HG03139 (cell line): ENCODE measurements around the gene ANKAR.
A peak's percentile ranks its signal among the peaks of the same experiment; 100 is the strongest.
"Not testable (repeated sequence)": the region's sequence is repeated elsewhere in the genome, so short reads cannot be mapped to it uniquely, and the experiment has no call there.

Experiments
- ATAC-seq: cut with Tn5 transposase; IDR thresholded peaks from one replicate; pipeline ENCODE4 v1.9.1; 2021; ENCODE audit not compliant: unreplicated experiment

The ANKAR gene

DNA sequence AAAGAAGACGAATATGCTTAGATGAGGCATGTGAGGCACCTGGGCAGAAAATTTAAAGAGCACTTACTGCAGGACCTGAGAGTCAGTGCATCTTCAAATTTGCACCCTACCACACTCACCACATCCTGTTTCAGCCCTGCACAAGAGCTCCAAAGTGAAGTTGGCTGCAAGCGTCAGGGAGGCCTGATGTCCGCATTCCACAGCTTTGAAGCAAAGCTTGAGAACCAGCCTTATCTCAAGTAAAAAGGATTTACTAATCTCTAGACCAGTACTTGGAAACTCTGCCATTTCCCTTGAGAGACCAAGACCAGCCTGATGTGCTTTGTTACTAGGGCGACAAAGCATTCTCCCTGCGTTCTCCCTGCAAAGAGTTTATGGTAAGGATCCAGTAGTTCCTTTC lies 16.6 kb upstream of the ANKAR start:
- peak; percentile 38 for ATAC-seq

DNA sequence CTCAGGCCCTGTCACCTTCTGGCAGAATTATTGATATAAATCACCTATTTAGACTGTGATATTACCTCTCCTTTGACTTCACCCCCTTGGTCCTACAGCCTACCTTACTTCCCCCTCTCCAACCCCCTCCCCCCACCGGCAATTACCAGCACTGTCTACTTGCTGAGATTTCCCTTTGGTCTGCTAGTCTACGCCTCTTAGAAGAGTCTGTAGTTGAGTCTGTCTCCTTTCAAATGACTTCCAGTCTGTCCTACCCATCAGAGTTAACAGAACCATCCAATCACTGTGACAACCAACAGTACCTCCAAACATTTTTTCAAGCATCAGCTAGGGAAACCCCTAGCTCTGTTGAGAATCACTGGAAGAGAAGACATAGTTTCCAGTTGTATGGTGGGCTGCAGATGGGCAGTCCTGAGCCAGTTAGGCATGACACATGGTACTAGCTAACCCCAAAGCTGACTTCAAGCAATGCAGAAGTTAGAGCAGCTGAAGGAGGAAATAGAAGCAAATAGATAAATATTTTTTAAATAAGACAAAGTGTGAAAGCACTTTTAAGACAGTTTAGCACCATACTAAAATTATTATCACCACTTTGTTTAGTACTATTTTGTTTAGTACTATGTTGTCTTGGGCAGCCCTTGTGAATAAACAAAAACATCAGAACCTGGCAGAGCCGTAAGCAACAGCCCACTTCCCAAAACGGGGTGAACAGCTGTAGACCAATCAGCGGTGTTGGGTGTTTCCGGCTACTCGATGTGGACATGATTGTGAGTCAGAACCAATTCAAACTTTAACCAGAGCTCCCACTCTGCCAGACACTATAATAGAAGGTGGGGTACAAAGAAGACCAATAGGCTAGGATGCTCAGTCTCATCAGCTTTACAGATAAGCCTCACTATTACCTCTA lies 15.9 kb upstream of the ANKAR start:
- ATAC-seq, result no peak

DNA sequence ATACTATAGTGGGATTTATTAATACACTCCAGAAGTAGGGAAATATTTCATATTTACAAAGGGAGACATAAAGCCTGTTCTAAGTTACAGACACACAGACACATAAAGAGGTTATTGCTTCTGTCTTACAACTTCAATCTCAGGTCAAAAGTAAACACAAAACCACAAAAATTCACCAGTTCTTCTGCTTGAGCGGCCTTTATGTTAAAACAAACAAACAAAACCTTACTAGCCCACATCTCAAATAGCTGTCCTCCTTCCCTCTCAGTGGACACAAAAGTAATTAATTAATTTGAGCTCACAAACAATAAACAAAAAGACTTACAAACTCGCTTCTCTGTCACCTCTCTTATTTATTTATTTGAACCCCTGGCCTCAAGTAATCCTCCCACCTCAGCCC lies 14.7 kb upstream of the ANKAR start:
- no peak for ATAC-seq

DNA sequence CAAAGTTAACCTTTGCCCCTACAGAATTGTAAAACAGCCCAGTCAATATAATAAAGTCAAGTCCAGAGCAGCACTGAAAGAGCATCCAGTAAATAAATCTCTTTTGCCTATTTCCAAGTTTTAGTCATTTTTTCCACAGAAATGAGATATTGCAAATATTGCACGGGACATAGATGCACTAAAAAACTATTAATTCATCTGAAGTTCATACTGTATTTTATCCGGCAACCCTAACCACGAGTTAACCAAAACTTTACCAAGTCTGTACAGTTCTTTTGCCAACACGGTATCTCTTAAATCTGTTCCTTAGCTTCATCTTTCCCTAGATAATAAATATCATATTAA lies 13.7 kb upstream of the ANKAR start:
- no peak for ATAC-seq

DNA sequence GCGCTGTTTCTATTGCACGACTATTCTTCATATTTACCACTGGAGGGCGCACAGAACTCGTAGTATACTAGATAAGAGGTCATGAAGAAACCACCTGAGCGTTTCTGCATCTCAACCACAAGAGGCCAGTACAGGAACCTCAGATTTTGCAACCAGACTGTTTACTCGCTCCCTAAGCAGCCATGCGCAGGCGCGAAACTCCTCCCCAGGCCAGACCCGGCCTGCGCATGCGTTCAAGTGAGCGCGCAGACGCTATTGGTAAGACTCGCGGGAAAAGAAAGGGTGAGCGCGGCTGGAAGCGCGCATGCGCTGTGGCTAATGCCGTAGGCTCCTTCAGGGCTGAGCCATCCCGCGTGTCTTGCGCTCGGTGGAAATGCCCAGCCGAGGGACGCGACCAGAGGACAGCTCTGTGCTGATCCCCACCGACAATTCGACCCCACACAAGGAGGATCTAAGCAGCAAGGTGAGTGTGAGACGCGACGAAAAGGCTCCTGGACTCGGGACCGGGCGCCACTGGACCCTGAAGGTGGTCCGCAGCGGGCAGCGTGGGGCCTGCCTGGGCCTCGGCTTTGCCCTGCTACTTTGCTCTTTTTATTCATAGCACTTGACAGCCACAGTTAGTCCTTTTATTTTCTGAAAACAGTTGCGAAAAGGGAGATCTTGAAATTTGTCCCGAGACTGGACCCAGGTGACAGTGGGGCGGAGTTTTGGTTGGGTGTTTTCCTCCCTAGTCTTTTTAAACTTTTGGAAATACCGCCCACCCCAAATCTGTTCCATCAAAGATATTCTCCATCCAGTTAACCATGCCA lies 13.1 kb upstream of the ANKAR start, which contains the start of gene ASNSD1:
TSS of gene ASNSD1 (plus strand) at position 312 of the 809 bp plus-strand sequence. CDS start 4,674 bp downstream, outside the sequence.
- ATAC-seq, result peak; percentile 93

DNA sequence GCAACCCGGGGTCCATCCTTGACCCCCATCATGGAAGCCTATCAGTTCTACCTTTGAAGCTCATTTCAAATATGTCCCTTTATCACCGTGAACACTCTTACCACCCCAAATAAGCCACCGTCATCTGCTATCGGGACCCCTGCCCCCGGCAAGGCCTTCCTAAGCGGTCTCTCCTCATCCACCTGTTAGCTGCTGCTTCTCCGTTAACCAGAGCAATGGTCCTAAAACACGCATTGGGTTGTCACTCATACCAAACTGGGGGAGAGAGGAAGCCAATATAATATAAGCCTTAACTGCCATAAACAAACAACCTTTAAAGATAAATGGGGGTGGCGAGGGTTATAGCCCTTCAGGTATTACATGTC lies 12.5 kb upstream of the ANKAR start:
- ATAC-seq, result no peak

DNA sequence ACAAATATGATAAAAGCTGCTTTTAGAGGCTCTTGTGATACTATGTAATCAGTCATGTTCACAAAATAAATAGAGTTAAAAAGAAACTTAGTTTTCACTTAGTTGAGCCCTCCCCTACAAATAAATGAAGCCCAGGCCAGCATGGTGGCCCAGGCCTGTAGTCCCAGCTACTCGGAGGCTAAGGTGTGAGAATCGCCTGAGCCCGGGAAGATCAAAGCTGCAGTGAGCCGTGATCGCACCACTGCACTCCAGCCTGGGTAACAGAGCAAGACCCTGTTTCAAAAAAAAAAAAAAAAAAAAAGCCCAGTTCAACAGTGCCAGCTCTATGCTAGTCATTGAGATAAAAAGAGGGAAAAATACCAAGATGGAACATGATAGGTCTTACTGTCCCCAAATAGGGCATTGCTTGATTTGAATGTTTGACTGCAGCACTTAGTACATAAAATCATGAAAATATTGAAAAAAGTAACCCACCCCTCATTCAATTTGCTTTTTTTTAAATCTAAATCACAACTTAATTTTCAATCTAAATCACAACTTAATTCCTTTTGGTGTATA lies 11.7 kb upstream of the ANKAR start:
- ATAC-seq, result no peak

DNA sequence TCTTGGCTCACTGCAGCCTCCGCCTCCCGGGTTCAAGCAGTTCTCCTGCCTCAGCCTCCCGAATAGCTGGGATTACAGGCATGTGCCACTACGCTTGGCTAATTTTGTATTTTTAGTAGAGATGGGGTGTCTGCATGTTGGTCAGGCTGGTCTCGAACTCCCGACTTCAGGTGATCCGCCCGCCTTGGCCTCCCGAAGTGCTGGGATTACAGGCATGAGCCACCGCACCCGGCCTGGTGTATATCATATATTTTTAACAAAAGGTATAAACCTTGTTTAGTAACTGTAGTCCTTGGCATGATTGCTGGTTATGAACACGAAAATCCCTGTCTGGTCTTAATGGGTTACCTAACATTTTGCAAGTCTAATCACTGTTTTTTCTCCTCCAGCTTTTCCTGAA lies 11.2 kb upstream of the ANKAR start:
- ATAC-seq, result not testable (repeated sequence)

DNA sequence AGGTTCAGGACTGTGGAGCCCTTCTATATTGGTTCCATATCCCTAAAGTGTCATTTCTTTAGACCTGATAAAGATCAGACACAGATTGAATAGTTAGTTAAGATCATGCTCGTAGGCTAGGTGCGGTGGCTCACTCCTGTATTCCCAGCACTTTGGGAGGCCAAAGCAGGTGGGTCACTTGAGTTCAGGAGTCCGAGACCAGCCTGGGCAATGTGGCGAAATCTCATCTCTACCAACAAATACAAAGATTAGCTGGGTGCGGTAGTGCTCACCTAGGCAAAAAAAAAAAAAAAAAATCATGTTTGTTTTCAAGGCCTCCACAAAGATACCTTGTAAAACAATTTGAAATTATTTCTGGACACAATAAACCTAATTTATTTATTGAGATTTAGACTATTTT lies 4.6 kb upstream of the ANKAR start:
- ATAC-seq, result no peak

DNA sequence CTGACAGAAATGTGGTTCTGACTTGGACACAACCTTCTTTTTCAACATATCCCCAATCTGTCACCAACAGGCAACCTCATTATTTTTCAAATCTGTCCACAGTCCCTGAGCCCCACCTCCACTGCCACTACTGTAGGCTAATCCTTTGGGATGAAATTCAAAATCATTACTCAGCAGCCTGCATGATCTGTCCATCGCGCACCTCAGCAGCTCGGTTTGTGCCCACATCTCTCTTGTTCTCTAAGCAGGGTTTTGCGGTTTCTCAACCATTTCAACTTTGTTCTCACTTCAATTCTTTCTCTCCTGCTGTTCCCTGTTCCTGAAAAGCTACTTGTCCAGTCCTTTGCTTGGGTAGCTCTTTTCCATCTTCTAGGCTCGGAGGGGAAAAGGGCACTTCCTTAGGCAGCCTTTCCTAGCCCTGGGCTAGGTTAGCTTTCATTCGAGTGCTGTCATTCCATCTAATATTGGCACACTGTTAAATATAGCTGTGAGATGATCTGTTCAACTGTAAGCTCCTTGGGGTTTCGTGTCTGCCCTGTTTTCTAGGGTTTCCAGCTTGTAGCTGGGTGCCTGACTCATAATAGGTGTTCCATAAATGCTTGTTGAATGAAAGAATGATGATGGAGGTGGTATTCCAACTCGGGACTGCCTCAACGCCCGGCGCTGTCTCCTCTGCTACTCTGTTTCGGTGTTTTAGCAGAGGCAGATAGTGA lies 653 bp upstream of the ANKAR start:
- peak; percentile 16 for ATAC-seq

DNA sequence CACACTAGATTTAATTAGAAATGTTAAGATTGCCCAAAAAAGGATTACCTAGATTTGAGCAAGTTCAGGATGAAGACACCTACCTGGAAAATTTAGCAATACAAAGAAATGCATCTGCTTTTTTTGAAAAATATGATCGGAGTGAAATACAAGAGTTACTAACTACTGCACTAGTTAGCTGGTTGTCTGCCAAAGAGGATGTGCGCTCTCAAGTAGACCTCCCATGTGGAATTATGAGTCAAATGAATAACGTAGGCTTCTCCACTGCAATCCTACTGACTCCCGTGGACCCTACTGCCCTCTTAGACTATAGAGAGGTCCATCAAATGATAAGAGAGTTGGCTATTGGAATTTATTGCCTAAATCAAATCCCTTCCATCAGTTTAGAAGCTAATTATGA lies 2.0 kb downstream of the ANKAR start:
- ATAC-seq, result no peak

DNA sequence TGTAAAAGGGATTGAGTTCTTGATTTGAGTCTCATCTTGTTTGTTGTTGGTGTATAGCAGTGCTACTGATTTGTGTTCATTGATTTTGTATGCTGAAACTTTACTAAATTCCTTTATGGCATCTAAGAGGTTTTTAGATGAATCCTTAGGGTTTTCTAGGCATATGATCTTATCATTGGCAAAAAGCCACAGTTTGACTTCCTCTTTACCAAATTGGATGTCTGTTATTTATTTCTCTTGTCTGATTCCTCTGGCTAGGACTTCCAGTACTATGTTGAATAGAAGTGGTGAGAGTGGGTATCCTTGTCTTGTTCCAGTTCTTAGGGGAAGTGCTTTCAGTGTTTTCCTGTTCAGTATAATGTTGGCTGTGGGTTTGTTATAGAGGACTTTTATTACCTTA lies 4.8 kb downstream of the ANKAR start:
- ATAC-seq, result no peak

DNA sequence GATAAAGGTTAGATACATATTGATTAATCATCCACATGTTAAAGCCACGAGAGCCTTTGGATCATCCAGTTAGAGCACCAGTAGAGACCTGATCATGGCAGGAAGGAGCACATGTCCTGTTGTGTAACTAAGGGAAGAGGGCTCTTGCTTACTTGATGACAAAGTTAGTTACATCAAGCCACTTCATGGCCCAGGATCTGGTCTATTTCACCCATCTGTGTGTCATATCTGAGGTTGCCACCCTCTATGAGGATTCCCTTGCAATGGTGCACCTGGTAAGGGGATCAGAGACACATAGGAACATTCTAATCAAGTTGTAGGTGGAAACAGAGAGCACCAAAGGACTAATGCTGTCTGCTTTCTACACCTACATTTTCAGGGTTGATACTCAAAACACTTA lies 6.7 kb downstream of the ANKAR start:
- no peak for ATAC-seq

DNA sequence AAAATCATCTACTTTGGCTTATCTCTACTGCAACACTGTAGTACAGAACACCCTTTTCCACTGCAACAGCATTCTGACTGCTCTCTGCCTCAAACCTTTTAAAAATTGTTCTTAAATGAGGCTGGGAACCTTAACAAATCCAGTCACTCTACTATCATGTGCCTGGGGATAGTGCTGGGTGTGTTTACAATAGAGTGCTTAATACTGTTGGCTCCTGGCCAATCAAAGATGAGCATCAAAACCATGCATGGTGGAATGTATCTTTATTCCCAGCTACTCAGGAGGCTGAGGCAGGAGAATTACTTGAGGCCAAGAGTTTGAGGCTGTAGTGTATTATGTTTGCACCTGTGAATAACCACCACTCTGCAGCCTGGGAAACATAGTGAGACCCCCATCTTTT lies 7.4 kb downstream of the ANKAR start:
- ATAC-seq, result no peak

DNA sequence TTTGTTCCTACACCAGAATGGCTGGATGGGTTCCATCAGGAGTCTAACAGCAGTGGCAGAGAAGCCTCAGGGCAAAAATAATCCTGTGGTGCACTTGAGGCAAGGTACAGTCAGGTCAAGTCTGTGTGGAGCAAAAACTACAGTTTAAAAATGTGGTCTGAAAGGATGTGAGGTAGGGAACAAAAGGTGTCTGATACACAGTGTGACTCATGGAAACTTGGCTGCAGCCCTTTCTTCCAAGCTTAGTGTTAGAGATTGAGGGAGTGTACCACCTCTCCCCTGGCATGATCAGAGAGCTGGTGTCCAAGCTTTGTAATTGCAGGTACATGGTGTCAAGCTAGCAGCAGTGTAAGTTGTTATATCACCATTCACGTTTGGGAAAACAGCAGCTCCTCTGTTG lies 8.9 kb downstream of the ANKAR start:
- no peak for ATAC-seq

DNA sequence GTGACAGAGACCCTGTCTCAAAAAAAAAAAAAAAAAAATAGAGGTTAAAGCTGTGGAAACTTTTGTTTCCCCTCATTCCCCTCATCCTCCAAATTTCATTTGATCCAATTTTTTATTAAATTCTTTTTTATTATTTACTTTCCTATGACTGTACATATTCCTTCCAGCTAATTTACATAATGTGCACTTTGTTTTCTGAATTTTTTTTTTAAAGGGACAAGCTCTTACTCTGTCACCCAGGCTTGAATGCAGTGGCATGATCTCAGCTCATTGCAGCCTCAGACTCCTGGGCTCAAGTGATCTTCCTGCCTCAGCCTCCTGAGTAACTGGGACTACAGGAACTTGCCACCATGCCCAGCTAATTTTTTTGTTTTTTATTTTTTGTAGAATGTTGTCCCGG lies 10.3 kb downstream of the ANKAR start:
- ATAC-seq, result no peak

DNA sequence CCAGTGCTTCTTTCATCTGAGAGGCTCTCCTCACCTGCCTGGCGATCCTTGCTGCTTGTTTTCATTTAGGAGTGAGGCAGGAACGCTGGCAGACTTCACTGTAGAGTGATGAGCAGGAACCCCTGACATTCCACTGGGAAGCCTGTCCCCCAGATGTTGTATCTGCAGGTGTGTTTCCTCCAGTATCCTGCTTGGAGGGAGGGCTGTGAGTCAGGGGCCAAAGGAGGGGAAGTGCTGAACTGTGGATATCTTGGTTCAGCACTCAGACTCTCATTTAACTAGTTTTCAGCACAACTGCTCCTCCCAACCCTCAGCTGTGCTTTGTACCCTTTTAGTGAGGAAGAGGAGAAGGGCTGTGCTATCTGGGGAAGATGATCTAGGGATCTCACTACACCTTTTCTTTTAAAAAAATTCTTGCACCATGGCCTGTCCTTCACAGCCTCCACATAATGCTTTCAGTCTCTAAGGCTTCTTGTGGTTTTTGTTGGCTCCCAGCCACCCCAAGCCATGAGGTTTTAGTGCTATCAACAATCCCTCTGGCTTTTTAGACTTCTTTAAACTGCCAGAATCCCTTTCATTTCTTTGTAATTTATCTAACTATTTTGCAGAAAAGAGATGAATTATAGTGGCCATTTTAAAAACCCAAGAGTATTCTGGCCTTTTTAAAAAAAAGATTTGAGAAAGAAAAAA lies 11.2 kb downstream of the ANKAR start:
- peak; percentile 51 for ATAC-seq

DNA sequence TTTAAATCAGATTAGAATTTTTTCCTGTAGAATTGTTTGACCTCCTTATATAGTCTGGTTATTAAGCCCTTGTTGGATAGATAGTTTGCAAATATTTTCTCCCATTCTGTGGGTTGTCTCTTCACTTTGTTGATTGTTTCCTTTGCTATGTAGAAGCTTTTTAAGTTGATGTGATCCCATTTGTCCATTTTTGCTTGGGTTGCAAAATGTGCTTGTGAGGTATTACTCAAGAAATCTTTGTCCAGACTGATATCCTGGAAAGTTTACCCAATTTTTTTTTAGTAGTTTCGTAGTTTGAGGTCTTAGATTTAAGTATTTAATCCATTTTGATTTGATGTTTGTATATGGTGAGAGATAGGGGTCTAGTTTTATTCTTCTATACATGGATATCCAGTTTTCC lies 13.3 kb downstream of the ANKAR start:
- not testable (repeated sequence) for ATAC-seq

DNA sequence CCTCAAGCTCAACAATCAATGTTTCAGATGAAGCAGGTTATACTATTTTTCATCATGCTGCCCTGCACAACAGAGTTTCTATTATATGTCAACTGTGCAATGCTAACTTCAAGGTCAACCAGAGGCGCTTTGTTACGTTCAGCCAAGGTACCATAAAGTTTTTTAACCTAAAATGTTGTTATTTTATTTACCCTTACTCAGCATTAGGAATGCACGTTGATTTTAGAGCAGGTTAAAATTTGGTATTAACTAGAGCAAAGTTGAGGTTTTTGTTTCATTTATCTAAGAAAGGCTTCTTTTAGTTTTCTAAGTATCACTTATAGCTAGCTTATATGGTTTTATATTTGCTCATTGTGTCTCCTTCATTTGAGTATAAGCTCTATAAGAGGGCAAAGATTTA lies 21.8 kb downstream of the ANKAR start:
- ATAC-seq, result no peak

DNA sequence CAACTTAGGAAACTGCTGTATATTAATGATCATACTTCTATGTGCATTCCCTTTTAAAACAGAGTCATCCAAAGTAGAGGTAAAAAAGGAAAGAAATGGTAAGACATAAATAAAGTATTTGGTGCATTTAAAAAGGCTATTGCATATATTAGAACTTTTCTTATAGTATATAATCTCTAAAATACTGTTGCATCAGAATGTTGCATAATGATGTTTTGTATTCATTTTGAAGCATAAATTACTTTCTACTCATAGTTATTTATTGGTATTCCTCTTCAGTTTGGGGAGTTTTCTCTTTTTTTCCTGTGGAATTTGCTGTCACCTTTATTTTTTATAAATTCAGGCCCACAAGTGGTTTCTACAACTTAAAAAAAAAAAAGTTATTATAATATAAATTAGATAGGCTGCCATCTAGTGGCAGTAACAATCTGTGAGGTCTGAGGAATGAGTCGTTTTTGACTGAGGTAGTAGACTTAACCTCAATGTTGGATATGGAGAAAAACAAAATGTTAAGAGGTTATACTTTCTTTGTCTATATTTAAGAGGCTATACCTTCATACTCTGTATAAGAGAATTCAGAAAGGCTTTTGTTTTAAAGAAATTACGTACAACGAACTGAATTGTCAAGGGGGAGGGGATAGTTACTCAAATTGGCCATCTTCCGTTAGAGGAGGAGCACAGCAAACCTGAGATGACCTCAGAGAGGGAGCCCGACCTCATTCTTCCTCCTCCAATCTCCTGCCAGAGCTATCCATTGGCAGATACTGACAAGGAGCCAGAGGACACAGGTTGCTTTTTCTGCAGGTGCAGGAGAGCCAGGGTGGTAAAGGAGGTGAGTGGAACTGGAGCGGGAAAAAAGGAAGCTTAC lies 23.8 kb downstream of the ANKAR start:
- peak; percentile 55 for ATAC-seq
